HG03354 (cell line): ENCODE measurements around the gene C4B.
"Not testable (repeated sequence)": the region's sequence is repeated elsewhere in the genome, so short reads cannot be mapped to it uniquely, and the experiment has no call there.

Source experiments
- ATAC-seq: cut with Tn5 transposase; IDR thresholded peaks from one replicate; pipeline ENCODE4 v1.9.1; 2021; ENCODE audit warnings: mild to moderate bottlenecking; ENCODE audit not compliant: unreplicated experiment, poor library complexity, severe bottlenecking

Gene C4B

GRCh38 chr6:32022100-32022499 is 7.5 kb downstream of the C4B start:
- not testable (repeated sequence) for ATAC-seq

- not testable (repeated sequence) for ATAC-seq
Measured at GRCh38 chr6:32028631-32029030, 14.0 kb downstream of the C4B start.

GRCh38 chr6:32029553-32029952 is 15.0 kb downstream of the C4B start:
- ATAC-seq, result not testable (repeated sequence)

GRCh38 chr6:32035283-32036013 is 20.9 kb downstream of the C4B start:
- not testable (repeated sequence) for ATAC-seq

GRCh38 chr6:32037136-32037535 is 22.5 kb downstream of the C4B start:
- not testable (repeated sequence) for ATAC-seq

- not testable (repeated sequence) for ATAC-seq
Measured at GRCh38 chr6:32037598-32038524, 23.3 kb downstream of the C4B start, which contains the start of gene CYP21A2. Gene CYP21A2, plus strand, starts transcription at chr6:32038415. Its CDS starts 8 bp downstream, at chr6:32038423.

- ATAC-seq, result not testable (repeated sequence)
Measured at GRCh38 chr6:32038878-32039277, 24.3 kb downstream of the C4B start.

GRCh38 chr6:32039321-32040274 is 25.0 kb downstream of the C4B start:
- not testable (repeated sequence) for ATAC-seq

GRCh38 chr6:32040299-32041049 is 25.9 kb downstream of the C4B start:
- not testable (repeated sequence) for ATAC-seq

- ATAC-seq, result not testable (repeated sequence)
Measured at GRCh38 chr6:32041050-32041321, 26.4 kb downstream of the C4B start.

GRCh38 chr6:32041385-32041784 is 26.8 kb downstream of the C4B start:
- not testable (repeated sequence) for ATAC-seq

- ATAC-seq, result not testable (repeated sequence)
Measured at GRCh38 chr6:32042276-32042675, 27.7 kb downstream of the C4B start.

GRCh38 chr6:32043589-32044380 is 29.2 kb downstream of the C4B start:
- ATAC-seq, result not testable (repeated sequence)

- not testable (repeated sequence) for ATAC-seq
Measured at GRCh38 chr6:32044916-32045315, 30.3 kb downstream of the C4B start.

- ATAC-seq, result no peak
Measured at GRCh38 chr6:32045811-32046449, 31.3 kb downstream of the C4B start.

- no peak for ATAC-seq
Measured at GRCh38 chr6:32046450-32047083, 32.0 kb downstream of the C4B start.

GRCh38 chr6:32047084-32047478 is 32.5 kb downstream of the C4B start:
- ATAC-seq, result no peak

GRCh38 chr6:32047539-32047854 is 32.9 kb downstream of the C4B start:
- no peak for ATAC-seq
